Right lobe of liver (tissue), 6 donors: ENCODE measurements around the gene NLRP13. TPM values are rescaled to one million over a fixed set of nuclear protein-coding genes. Genes with fewer than 3 reads are reported as not detected.
"Not testable (repeated sequence)": the region's sequence is repeated elsewhere in the genome, so short reads cannot be mapped to it uniquely, and the experiment has no call there.

Experiments
- ATAC-seq, 4 donors: fragments of 200-7000 bp; cut with Tn5 transposase; one replicate each; pipeline ENCODE4 v1.9.1; 2020; ENCODE audit warnings: mild to moderate bottlenecking in 4 of 4, moderate library complexity in 4 of 4
- DNase-seq, 3 donors: peaks; one replicate each; pipeline ENCODE4 v3.0.0-alpha.2; 2020
- H3K27ac ChIP-seq, 3 donors: fragments of 200-600 bp; one replicate each; pipeline ENCODE4 v1.8.0; 2022
- H3K27me3 ChIP-seq, 2 donors: fragments of 200-600 bp; one replicate each; pipeline ENCODE4 v1.8.0; 2022
- H3K36me3 ChIP-seq, 4 donors: fragments of 200-600 bp; sonication (generic) in 1 of 4; one replicate each; pipeline versions ENCODE4 v1.5.1 to v1.8.0; 2017 to 2022; ENCODE audit warnings: control low read depth in 1 of 4
- H3K4me1 ChIP-seq, 4 donors: fragments of 200-600 bp; sonication (generic) in 1 of 4; one replicate each; pipeline versions ENCODE4 v1.5.1 to v1.8.0; 2017 to 2022; ENCODE audit warnings: control low read depth in 1 of 4
- H3K4me3 ChIP-seq, 3 donors: fragments of 200-600 bp; one replicate each; pipeline ENCODE4 v1.8.0; 2022
- H3K9me3 ChIP-seq, 4 donors: fragments of 200-600 bp; sonication (generic) in 1 of 4; one replicate each; pipeline versions ENCODE4 v1.5.1 to v1.8.0; 2017 to 2022; ENCODE audit warnings: control low read depth in 1 of 4
- POLR2A ChIP-seq: fragments of 450-650 bp; IDR thresholded peaks from one replicate; pipeline ENCODE4 v1.6.1; 2017; ENCODE audit warnings: antibody characterized with exemption, mild to moderate bottlenecking
- WGBS: methylation state at CpG from one replicate; pipeline ENCODE4 v1.1.6; 2018; ENCODE audit warnings: low coverage, low lambda C conversion rate; ENCODE audit not compliant: insufficient coverage; ENCODE audit errors: missing lambda C conversion rate; 5-methylcytosine and 5-hydroxymethylcytosine counted together
- intact Hi-C, 2 donors: fragments of 100-400 bp; cut with DNase I; formaldehyde crosslinking; loops; one replicate each; pipeline versions ENCODE4 v1.11.2 to v1.14.1; 2022
- total RNA-seq, 6 experiments: library from RNA; depleted of rRNA in 2 of 6; stranded (reverse); fragments of >200 nt in 2 of 6; fragmentation: NEBNext Ultra II Directional in 3 of 6; extraction: Animal tissue kit (Norgen Biotek cat#: 25700) in 3 of 6; gene quantifications; one replicate each; pipeline versions ENCODE4 v1.1.0 to v1.2.4, GENCODE V29; 2016 to 2023
- TF ChIP-seq, protein P1 (sequence below), 4 donors: fragments of 200-600 bp in 3 of 4; fragments of 450-650 bp in 1 of 4; IDR thresholded peaks; one replicate each; pipeline versions ENCODE4 v1.5.1 to v1.8.0; 2016 to 2022; ENCODE audit warnings: antibody characterized with exemption in 4 of 4, mild to moderate bottlenecking in 2 of 4
- donor health status: DM: no; HTN: yes; CAD: no.
- donor health status: DM: no; HTN: no; CAD: no.
- donor health status: DM: no; HTN: no; CAD: no.
- donor health status: DM: no; HTN: yes; CAD: no.
- donor health status: DM: no; HTN: yes; CAD: no.

NLRP13 gene
- total RNA-seq, 6 experiments from 2014 or later = not detected

DNA sequence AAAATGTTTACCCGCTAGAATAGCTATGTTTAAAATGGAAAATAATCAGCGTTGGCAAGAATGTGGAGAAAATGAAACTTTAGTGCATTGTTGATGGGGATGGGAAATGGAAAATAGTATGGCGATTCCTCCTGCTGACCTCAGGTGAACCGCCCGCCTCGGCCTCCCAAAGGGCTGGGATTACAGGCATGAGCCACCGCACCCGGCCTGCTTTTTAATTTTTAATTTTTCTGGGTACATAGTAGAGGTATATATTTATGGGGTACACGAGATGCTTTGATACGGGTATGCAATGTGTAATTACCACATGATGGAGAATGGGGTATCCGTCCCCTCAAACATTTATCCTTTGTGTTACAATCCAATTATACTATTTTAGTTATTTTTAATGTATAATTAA is 8.2 kb upstream of the NLRP13 start:
- no peak for DNase-seq
- WGBS = 70% methylated on average over 8 of the region's 11 CpGs
- intact Hi-C loops = no loop called here

GRCh38 chr19:55939206-55939605 is 7.1 kb upstream of the NLRP13 start:
- Histone ChIP-seq H3K36me3 (no peaks in the 10 kb centered on the region), H3K9me3 (no peaks in the 10 kb centered on the region), H3K27me3 (no peaks in the 10 kb centered on the region), H3K27ac (no peak overlapping the region), H3K4me1 (no peaks in the 10 kb centered on the region), H3K4me3 (no peak overlapping the region)
- WGBS = 35% methylated on average over 7 of the region's 7 CpGs
- ATAC-seq = no peak
- TF ChIP-seq POLR2A = no peak
- intact Hi-C loops = no loop called here
- no peak for DNase-seq

More for the DNA sequence above, 8.2 kb upstream of the NLRP13 start:
- H3K36me3 ChIP-seq = no peaks in the 10 kb centered on the region
- H3K27ac ChIP-seq = no peak overlapping the region
- TF ChIP-seq, protein P1, sequence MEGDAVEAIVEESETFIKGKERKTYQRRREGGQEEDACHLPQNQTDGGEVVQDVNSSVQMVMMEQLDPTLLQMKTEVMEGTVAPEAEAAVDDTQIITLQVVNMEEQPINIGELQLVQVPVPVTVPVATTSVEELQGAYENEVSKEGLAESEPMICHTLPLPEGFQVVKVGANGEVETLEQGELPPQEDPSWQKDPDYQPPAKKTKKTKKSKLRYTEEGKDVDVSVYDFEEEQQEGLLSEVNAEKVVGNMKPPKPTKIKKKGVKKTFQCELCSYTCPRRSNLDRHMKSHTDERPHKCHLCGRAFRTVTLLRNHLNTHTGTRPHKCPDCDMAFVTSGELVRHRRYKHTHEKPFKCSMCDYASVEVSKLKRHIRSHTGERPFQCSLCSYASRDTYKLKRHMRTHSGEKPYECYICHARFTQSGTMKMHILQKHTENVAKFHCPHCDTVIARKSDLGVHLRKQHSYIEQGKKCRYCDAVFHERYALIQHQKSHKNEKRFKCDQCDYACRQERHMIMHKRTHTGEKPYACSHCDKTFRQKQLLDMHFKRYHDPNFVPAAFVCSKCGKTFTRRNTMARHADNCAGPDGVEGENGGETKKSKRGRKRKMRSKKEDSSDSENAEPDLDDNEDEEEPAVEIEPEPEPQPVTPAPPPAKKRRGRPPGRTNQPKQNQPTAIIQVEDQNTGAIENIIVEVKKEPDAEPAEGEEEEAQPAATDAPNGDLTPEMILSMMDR (IDR thresholded peaks at IDR 0.05) = no peak
- no peak for TF ChIP-seq POLR2A
- no peak overlapping the region for H3K4me3 ChIP-seq
- ATAC-seq = no peak
- H3K4me1 ChIP-seq = no peaks in the 10 kb centered on the region
- H3K27me3 ChIP-seq = no peaks in the 10 kb centered on the region
- no peaks in the 10 kb centered on the region for H3K9me3 ChIP-seq

GRCh38 chr19:55935206-55935605 is 3.1 kb upstream of the NLRP13 start:
- TF ChIP-seq POLR2A = no peak
- TF ChIP-seq, protein P1 (IDR thresholded peaks at IDR 0.05) = no peak
- no peak for ATAC-seq
- Histone ChIP-seq H3K27me3 (no peaks in the 10 kb centered on the region), H3K4me3 (no peak overlapping the region), H3K36me3 (no peaks in the 10 kb centered on the region), H3K27ac (no peak overlapping the region), H3K9me3 (no peaks in the 10 kb centered on the region), H3K4me1 (no peaks in the 10 kb centered on the region)
- no peak for DNase-seq
- 67% methylated on average over 6 of the region's 9 CpGs for WGBS
- intact Hi-C loops = no loop called here

- no peak overlapping the region for H3K4me3 ChIP-seq
- DNase-seq (no peak), ATAC-seq (no peak)
- TF ChIP-seq, protein P1 (IDR thresholded peaks at IDR 0.05) = no peak
- TF ChIP-seq POLR2A = no peak
- no peaks in the 10 kb centered on the region for H3K4me1 ChIP-seq
- no peak overlapping the region for H3K27ac ChIP-seq
- intact Hi-C loops = no loop called here
- 53% methylated on average over 9 of the region's 14 CpGs for WGBS
- H3K36me3 ChIP-seq = no peaks in the 10 kb centered on the region
- no peaks in the 10 kb centered on the region for H3K9me3 ChIP-seq
- H3K27me3 ChIP-seq = no peaks in the 10 kb centered on the region
Measured at GRCh38 chr19:55930996-55931515, 1.1 kb downstream of the NLRP13 start.

GRCh38 chr19:55929258-55929657 is 2.9 kb downstream of the NLRP13 start:
- H3K27me3 ChIP-seq, H3K36me3 ChIP-seq, DNase-seq, ATAC-seq, intact Hi-C loops, H3K4me3 ChIP-seq, H3K27ac ChIP-seq, H3K4me1 ChIP-seq, H3K9me3 ChIP-seq: not testable (repeated sequence)
- WGBS = 49% methylated on average over 5 of the region's 5 CpGs

DNA sequence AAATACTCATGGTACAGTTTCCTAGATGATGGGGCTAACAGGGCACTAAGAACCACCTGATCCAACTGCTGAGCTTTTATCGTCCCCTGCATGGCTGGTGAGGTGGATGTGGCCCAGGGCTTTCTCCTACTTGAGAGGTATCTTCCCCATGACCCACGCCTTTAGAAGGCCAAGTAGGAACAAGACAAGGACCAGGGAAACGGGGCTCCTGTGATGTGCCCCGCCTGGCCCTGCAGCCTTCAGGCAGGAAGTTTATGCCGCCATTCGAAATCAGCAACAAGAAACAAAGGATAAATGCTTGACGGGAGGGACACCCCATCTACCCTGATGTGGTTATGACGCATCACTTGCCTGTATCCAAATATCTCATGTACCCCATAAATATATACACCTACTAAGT is 4.1 kb downstream of the NLRP13 start:
- H3K9me3 ChIP-seq = no peaks in the 10 kb centered on the region
- H3K27me3 ChIP-seq = no peaks in the 10 kb centered on the region
- DNase-seq (no peak), ATAC-seq (no peak)
- TF ChIP-seq, protein P1 (IDR thresholded peaks at IDR 0.05) = no peak
- H3K4me1 ChIP-seq = no peaks in the 10 kb centered on the region
- no peaks in the 10 kb centered on the region for H3K36me3 ChIP-seq
- H3K4me3 ChIP-seq = no peak overlapping the region
- intact Hi-C loops = no loop called here
- 39% methylated on average over 7 of the region's 8 CpGs for WGBS
- H3K27ac ChIP-seq = no peak overlapping the region
